DOHH2 (cell line): ENCODE data around the gene EGF.

ENCODE experiments used
- EZH2phosphoT487 ChIP-seq: fragments of 200-600 bp; sonication (generic); IDR thresholded peaks from 2 replicates; pipeline ENCODE4 v1.6.1; 2017; ENCODE audit warnings: borderline replicate concordance, mild to moderate bottlenecking, antibody characterized with exemption, low read length, moderate library complexity, mixed read lengths
- TF ChIP-seq, protein P1 (sequence below): fragments of 200-600 bp; sonication (generic); IDR thresholded peaks from one replicate; pipeline ENCODE4 v1.5.1; 2014; ENCODE audit warnings: antibody characterized with exemption, mild to moderate bottlenecking, low read depth, low read length; ENCODE audit not compliant: poor library complexity, severe bottlenecking

- TF ChIP-seq, protein P1, sequence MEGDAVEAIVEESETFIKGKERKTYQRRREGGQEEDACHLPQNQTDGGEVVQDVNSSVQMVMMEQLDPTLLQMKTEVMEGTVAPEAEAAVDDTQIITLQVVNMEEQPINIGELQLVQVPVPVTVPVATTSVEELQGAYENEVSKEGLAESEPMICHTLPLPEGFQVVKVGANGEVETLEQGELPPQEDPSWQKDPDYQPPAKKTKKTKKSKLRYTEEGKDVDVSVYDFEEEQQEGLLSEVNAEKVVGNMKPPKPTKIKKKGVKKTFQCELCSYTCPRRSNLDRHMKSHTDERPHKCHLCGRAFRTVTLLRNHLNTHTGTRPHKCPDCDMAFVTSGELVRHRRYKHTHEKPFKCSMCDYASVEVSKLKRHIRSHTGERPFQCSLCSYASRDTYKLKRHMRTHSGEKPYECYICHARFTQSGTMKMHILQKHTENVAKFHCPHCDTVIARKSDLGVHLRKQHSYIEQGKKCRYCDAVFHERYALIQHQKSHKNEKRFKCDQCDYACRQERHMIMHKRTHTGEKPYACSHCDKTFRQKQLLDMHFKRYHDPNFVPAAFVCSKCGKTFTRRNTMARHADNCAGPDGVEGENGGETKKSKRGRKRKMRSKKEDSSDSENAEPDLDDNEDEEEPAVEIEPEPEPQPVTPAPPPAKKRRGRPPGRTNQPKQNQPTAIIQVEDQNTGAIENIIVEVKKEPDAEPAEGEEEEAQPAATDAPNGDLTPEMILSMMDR: no peak
- TF ChIP-seq EZH2phosphoT487: no peak
Measured at GRCh38 chr4:110007217-110007616, 94.5 kb downstream of the EGF start.
